PFSK-1 (cell line): ENCODE results near the gene MAB21L4.

Source experiments
- FOXP2 ChIP-seq: optimal IDR thresholded peaks from 2 replicates; pipeline ENCODE3; 2011; ENCODE audit warnings: borderline replicate concordance, control low read depth, inconsistent platforms; ENCODE audit not compliant: insufficient read depth; ENCODE audit errors: extremely low read length, extremely low read depth
- SIN3A ChIP-seq: IDR thresholded peaks from 2 replicates; pipeline ENCODE4 v1.6.1; 2012; ENCODE audit warnings: mild to moderate bottlenecking, low read length, moderate library complexity, borderline replicate concordance; ENCODE audit not compliant: insufficient read depth

- TF ChIP-seq SIN3A (no peak), FOXP2 (no peak)
These were observed 24.9 kb upstream of the MAB21L4 start for GRCh38 chr2:240920783-240921231.
